Neural crest cell (in vitro differentiated cells): ENCODE measurements around the gene DLEC1. TPM values are rescaled to one million over a fixed set of nuclear protein-coding genes. Genes with fewer than 3 reads are reported as not detected.

Experiments
- DNase-seq: peaks from one replicate; pipeline ENCODE4 v3.0.0; 2021; ENCODE audit warnings: low read depth, mixed read lengths, low spot score
- H3K27ac Mint-ChIP-seq: one replicate; pipeline ENCODE4 v1.8.0; 2021; ENCODE audit warnings: mild to moderate bottlenecking, mixed read lengths; ENCODE audit not compliant: unreplicated experiment
- H3K27me3 Mint-ChIP-seq: 2 replicates; pipeline ENCODE4 v1.8.0; 2021; ENCODE audit warnings: low read depth, mild to moderate bottlenecking, mixed read lengths
- H3K36me3 Mint-ChIP-seq: 2 replicates; pipeline ENCODE4 v1.8.0; 2021; ENCODE audit warnings: low read depth, mild to moderate bottlenecking, mixed read lengths
- H3K4me1 Mint-ChIP-seq: 2 replicates; pipeline ENCODE4 v1.8.0; 2021; ENCODE audit warnings: mixed read lengths
- H3K4me3 Mint-ChIP-seq: one replicate; pipeline ENCODE4 v1.8.0; 2021; ENCODE audit warnings: mild to moderate bottlenecking, mixed read lengths
- H3K9me3 Mint-ChIP-seq: 2 replicates; pipeline ENCODE4 v1.8.0; 2021; ENCODE audit warnings: mixed read lengths
- total RNA-seq: library from RNA; stranded (reverse); gene quantifications from 2 replicates; pipeline ENCODE4 v1.2.1, GENCODE V29; 2021
- TF ChIP-seq, protein P1 (sequence below): fragments of 200-600 bp; sonication (generic); conservative IDR thresholded peaks from 2 replicates; pipeline ENCODE4 v1.5.0; 2021; ENCODE audit warnings: antibody characterized with exemption, mild to moderate bottlenecking

DLEC1 gene
- total RNA-seq, 1 donor from 2014 or later: 1.3 TPM

DNA sequence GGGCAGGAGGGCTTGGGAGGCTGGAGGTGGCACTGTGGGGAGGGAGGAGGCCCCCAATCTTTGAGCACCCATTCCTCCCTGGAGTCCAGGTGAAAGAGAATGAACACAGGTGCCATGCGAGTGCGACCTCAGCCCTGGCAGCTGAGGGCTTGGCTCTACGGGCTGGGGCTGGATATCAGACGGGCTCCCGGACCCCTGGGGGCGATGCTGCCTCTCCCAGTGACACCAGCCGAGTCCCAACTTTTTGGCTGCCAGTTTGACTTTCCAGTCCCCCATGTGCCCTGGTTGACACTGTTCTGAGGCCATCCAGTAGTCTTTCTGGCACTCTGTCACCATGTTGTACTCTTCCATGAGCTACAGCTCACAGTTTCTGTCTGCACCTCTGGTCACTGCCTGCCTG lies 47.2 kb upstream of the DLEC1 start:
- Mint-ChIP-seq H3K27me3 (peaks cover 4% of the 10 kb centered on the region), H3K36me3 (no peaks in the 10 kb centered on the region), H3K4me1 (peaks cover 26% of the 10 kb centered on the region), H3K4me3 (no peak overlapping the region), H3K9me3 (no peaks in the 10 kb centered on the region), H3K27ac (no peak overlapping the region)
- DNase-seq: no peak
- TF ChIP-seq, protein P1, sequence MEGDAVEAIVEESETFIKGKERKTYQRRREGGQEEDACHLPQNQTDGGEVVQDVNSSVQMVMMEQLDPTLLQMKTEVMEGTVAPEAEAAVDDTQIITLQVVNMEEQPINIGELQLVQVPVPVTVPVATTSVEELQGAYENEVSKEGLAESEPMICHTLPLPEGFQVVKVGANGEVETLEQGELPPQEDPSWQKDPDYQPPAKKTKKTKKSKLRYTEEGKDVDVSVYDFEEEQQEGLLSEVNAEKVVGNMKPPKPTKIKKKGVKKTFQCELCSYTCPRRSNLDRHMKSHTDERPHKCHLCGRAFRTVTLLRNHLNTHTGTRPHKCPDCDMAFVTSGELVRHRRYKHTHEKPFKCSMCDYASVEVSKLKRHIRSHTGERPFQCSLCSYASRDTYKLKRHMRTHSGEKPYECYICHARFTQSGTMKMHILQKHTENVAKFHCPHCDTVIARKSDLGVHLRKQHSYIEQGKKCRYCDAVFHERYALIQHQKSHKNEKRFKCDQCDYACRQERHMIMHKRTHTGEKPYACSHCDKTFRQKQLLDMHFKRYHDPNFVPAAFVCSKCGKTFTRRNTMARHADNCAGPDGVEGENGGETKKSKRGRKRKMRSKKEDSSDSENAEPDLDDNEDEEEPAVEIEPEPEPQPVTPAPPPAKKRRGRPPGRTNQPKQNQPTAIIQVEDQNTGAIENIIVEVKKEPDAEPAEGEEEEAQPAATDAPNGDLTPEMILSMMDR: no peak

DNA sequence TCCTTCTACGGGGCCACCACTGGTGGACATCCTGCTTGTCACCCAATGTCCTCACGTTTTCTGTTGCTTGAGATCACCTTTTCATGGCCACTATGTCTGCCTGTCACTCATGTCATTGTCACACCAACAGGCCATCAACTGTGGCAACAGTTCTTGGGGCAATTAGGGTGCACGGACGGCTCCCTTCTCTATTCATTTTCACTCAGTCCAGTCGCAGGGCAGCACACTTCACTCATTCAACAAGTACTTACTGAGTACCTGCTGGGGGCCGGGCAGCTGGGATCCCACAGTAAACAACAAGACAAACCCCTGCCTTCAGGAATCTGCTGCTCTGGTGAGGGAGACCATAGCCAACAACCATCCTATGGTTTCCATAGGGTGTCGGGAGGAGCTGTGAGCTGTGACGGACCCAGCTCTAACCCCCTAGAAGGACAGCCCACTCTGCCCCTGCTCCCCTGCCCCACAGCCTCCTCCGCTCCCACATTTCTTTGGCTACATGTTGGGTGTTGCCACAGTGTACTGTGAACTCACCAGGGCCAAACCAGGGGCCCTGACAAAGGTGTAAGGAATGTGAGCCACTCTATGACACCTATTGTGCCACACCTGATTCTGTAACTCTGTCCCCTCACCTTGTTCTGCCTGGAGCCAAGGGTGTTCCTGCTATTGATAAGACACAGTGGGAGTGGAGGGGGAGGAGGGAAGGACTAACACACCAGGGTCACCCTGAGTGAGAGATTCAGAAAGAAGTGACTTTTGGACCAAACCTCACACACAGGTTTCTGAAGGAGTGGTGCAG lies 46.5 kb upstream of the DLEC1 start:
- Mint-ChIP-seq H3K4me1 (peaks cover 29% of the 10 kb centered on the region), H3K27ac (no peak overlapping the region), H3K27me3 (peaks cover 4% of the 10 kb centered on the region), H3K9me3 (no peaks in the 10 kb centered on the region), H3K4me3 (no peak overlapping the region), H3K36me3 (no peaks in the 10 kb centered on the region)
- DNase-seq: no peak
- TF ChIP-seq, protein P1: no peak

- TF ChIP-seq, protein P1: no peak
- Mint-ChIP-seq H3K27me3 (peaks cover 4% of the 10 kb centered on the region), H3K27ac (no peak overlapping the region), H3K36me3 (no peaks in the 10 kb centered on the region), H3K9me3 (no peaks in the 10 kb centered on the region), H3K4me3 (no peak overlapping the region), H3K4me1 (peaks cover 29% of the 10 kb centered on the region)
- DNase-seq: no peak
These were observed 45.9 kb upstream of the DLEC1 start for GRCh38 chr3:37993067-37993455.

GRCh38 chr3:37993460-37993819 lies 45.6 kb upstream of the DLEC1 start:
- Mint-ChIP-seq H3K9me3 (no peaks in the 10 kb centered on the region), H3K4me1 (peaks cover 32% of the 10 kb centered on the region), H3K27me3 (peaks cover 4% of the 10 kb centered on the region), H3K36me3 (no peaks in the 10 kb centered on the region), H3K4me3 (peak overlapping the region; percentile 88), H3K27ac (no peak overlapping the region)
- DNase-seq: no peak
- TF ChIP-seq, protein P1: no peak

DNA sequence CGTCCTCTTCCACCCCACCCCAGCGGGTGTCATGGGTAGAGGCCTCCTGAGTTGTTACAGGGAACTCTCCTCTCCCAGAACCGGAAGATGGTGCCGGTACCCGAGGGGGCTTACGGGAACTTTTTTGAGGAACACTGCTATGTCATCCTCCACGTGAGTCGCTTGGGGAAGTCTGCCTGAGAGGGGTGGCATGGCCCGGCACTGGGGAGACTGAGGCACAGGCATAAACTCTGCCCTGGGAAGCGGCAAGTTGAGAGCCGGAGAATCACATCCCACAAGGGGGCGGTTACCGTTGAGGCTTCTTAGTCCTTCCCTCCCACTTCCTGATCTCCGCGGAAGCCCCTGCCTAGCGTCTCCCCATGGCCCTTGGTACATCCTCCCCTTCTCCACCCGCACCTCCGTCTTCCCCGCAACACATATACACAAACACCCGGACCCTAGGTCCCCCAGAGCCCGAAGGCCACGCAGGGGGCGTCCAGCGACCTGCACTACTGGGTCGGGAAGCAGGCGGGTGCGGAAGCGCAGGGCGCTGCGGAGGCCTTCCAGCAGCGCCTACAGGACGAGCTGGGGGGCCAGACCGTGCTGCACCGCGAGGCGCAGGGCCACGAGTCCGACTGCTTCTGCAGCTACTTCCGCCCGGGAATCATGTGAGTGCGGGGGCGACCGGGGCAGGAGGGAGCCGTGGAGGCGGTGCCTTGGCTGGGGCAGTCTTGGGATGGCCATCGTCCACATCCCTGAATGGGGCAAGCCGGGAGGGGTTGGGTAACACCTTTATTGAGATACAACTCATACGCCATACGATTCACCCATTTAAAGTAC lies 45.0 kb upstream of the DLEC1 start:
- TF ChIP-seq, protein P1: no peak
- no peak for DNase-seq
- peaks cover 35% of the 10 kb centered on the region for H3K4me1 Mint-ChIP-seq
- H3K27ac Mint-ChIP-seq: peak overlapping the region; percentile 43
- peak overlapping the region; percentile 88 for H3K4me3 Mint-ChIP-seq
- peaks cover 4% of the 10 kb centered on the region for H3K27me3 Mint-ChIP-seq
- H3K9me3 Mint-ChIP-seq: no peaks in the 10 kb centered on the region
- no peaks in the 10 kb centered on the region for H3K36me3 Mint-ChIP-seq
